H1 (cell line): ENCODE data around the gene ITPKB. TPM values are rescaled to one million over a fixed set of nuclear protein-coding genes. Genes with fewer than 3 reads are reported as not detected.

Source experiments
- CTCF ChIA-PET: fragments of 300-600 bp; sonication (Branson Sonifier 250); formaldehyde crosslinking; loops from one replicate; lab custom pipeline; 2021; ENCODE audit not compliant: partially characterized antibody; lab: Charles Lee
- POLR2A ChIA-PET: fragments of 300-600 bp; sonication (Branson Sonifier 250); formaldehyde crosslinking; loops from one replicate; lab custom pipeline; 2021; ENCODE audit warnings: inconsistent platforms; ENCODE audit not compliant: partially characterized antibody; lab: Charles Lee
- DNase-seq, 2 experiments: peaks; one replicate each; pipeline versions ENCODE4 v3.0.0 to v3.0.0-alpha.2; 2010 to 2022; ENCODE audit warnings: low spot score in 2 of 2, low read depth in 1 of 2, mixed read lengths in 1 of 2
- FAIRE-seq: peaks from 2 replicates; lab custom pipeline; 2011; peaks lifted over from hg19 to GRCh38; lab: Jason Lieb, UNC
- H2AFZ ChIP-seq: 2 replicates; pipeline ENCODE4 v1.8.1; 2012; ENCODE audit warnings: low read length, inconsistent platforms
- H2AK5ac ChIP-seq: 2 replicates; pipeline ENCODE4 v1.6.1; 2013; ENCODE audit warnings: low read depth, low read length
- H2BK120ac ChIP-seq: replicated peaks from 2 replicates; pipeline ENCODE3; 2013; ENCODE audit warnings: low read depth, low read length, inconsistent platforms
- H2BK12ac ChIP-seq: 2 replicates; pipeline ENCODE4 v1.6.1; 2013; ENCODE audit warnings: low read depth, low read length
- H2BK15ac ChIP-seq: 2 replicates; pipeline ENCODE4 v1.6.1; 2013; ENCODE audit warnings: low read length
- H2BK20ac ChIP-seq: 2 replicates; pipeline ENCODE4 v1.6.1; 2013; ENCODE audit warnings: low read length
- H2BK5ac ChIP-seq: 2 replicates; pipeline ENCODE4 v1.6.1; 2013; ENCODE audit warnings: low read depth, low read length
- H3K14ac ChIP-seq: 2 replicates; pipeline ENCODE4 v1.6.1; 2013; ENCODE audit warnings: inconsistent platforms; ENCODE audit not compliant: insufficient read length
- H3K18ac ChIP-seq: 2 replicates; pipeline ENCODE4 v1.6.1; 2013; ENCODE audit warnings: low read length; ENCODE audit errors: extremely low read depth
- H3K23ac ChIP-seq: 2 replicates; pipeline ENCODE4 v1.6.1; 2013; ENCODE audit warnings: inconsistent platforms; ENCODE audit not compliant: insufficient read length
- H3K23me2 ChIP-seq: 2 replicates; pipeline ENCODE4 v1.6.1; 2013; ENCODE audit warnings: low read depth, low read length
- H3K27ac ChIP-seq: 2 replicates; pipeline ENCODE4 v1.6.1; 2011; ENCODE audit warnings: low read depth, low read length, inconsistent platforms
- H3K27me3 ChIP-seq, 4 experiments: replicated peaks in 1 of 4; 1 replicate in 1 of 4; 2 replicates in 3 of 4; pipeline versions ENCODE4 v1.6.1 to v1.8.1; 2011 to 2013; ENCODE audit warnings: low read length in 3 of 4, mild to moderate bottlenecking in 3 of 4, inconsistent platforms in 2 of 4, mixed read lengths in 2 of 4, moderate library complexity in 1 of 4; ENCODE audit not compliant: control insufficient read depth in 3 of 4, insufficient read depth in 3 of 4; ENCODE audit errors: extremely low read depth in 1 of 4
- H3K36me3 ChIP-seq, 4 experiments: 2 replicates each; pipeline versions ENCODE4 v1.6.1 to v1.8.1; 2011 to 2013; ENCODE audit warnings: mild to moderate bottlenecking in 4 of 4, low read length in 3 of 4, moderate library complexity in 2 of 4, control low read depth in 1 of 4, inconsistent platforms in 1 of 4; ENCODE audit not compliant: insufficient read depth in 4 of 4, control insufficient read depth in 2 of 4
- H3K4ac ChIP-seq: replicated peaks from 2 replicates; pipeline ENCODE3; 2013; ENCODE audit warnings: low read length, low read depth, mixed read lengths, inconsistent platforms; ENCODE audit not compliant: insufficient read length
- H3K4me1 ChIP-seq, 4 experiments: replicated peaks in 1 of 4; 1 replicate in 1 of 4; 2 replicates in 3 of 4; pipeline versions ENCODE4 v1.6.1 to v1.8.1; 2011 to 2013; ENCODE audit warnings: low read length in 3 of 4, inconsistent platforms in 2 of 4, mixed read lengths in 1 of 4; ENCODE audit not compliant: insufficient read depth in 4 of 4, control insufficient read depth in 3 of 4
- H3K4me2 ChIP-seq, 2 experiments: 2 replicates each; pipeline versions ENCODE4 v1.6.1 to v1.8.1; 2011 to 2013; ENCODE audit warnings: low read depth in 2 of 2, low read length in 2 of 2, control low read depth in 1 of 2, inconsistent platforms in 1 of 2, mild to moderate bottlenecking in 1 of 2; ENCODE audit not compliant: insufficient read depth in 1 of 2
- H3K4me3 ChIP-seq, 4 experiments: fragments of 200-600, 300-600 bp in 1 of 4; sonication (generic), shearing (Covaris generic), sonication (Bioruptor Twin) in 1 of 4; 2 replicates each; pipeline versions ENCODE4 v1.5.1 to v1.8.1; 2011 to 2016; ENCODE audit warnings: low read length in 4 of 4, low read depth in 3 of 4, control low read depth in 2 of 4, inconsistent platforms in 2 of 4, mild to moderate bottlenecking in 2 of 4, mixed read lengths in 1 of 4, moderate library complexity in 1 of 4; ENCODE audit not compliant: insufficient read depth in 2 of 4; ENCODE audit errors: extremely low read depth in 1 of 4
- H3K56ac ChIP-seq: replicated peaks from 2 replicates; pipeline ENCODE3; 2013; ENCODE audit warnings: low read depth, mild to moderate bottlenecking, mixed read lengths, low read length, inconsistent platforms; ENCODE audit not compliant: insufficient read length
- H3K79me1 ChIP-seq: 2 replicates; pipeline ENCODE4 v1.6.1; 2013; ENCODE audit warnings: low read depth, low read length, control low read depth
- H3K79me2 ChIP-seq, 2 experiments: 2 replicates each; pipeline versions ENCODE4 v1.6.1 to v1.8.1; 2012 to 2013; ENCODE audit warnings: low read length in 2 of 2, mild to moderate bottlenecking in 2 of 2, inconsistent platforms in 1 of 2; ENCODE audit not compliant: insufficient read depth in 2 of 2, control insufficient read depth in 1 of 2
- H3K9ac ChIP-seq, 4 experiments: replicated peaks in 1 of 4; 1 replicate in 1 of 4; 2 replicates in 3 of 4; pipeline versions ENCODE4 v1.6.1 to v1.8.1; 2011 to 2013; ENCODE audit warnings: low read depth in 3 of 4, low read length in 3 of 4, control low read depth in 2 of 4, mild to moderate bottlenecking in 2 of 4, moderate library complexity in 2 of 4, inconsistent platforms in 1 of 4; ENCODE audit errors: extremely low read depth in 1 of 4
- H3K9me3 ChIP-seq, 2 experiments: 2 replicates each; pipeline versions ENCODE4 v1.6.1 to v1.8.1; 2012 to 2013; ENCODE audit warnings: mild to moderate bottlenecking in 2 of 2, moderate library complexity in 2 of 2, control low read depth in 1 of 2, inconsistent platforms in 1 of 2, low read depth in 1 of 2, low read length in 1 of 2, mixed read lengths in 1 of 2; ENCODE audit not compliant: insufficient read depth in 2 of 2
- H4K20me1 ChIP-seq, 2 experiments: replicated peaks in 1 of 2; 2 replicates each; pipeline versions ENCODE3 to v1.8.1; 2011 to 2013; ENCODE audit warnings: inconsistent platforms in 2 of 2, low read length in 2 of 2, mild to moderate bottlenecking in 1 of 2; ENCODE audit not compliant: insufficient read depth in 2 of 2, control insufficient read depth in 1 of 2
- H4K5ac ChIP-seq: 2 replicates; pipeline ENCODE4 v1.6.1; 2013; ENCODE audit warnings: low read length, low read depth, mixed read lengths, inconsistent platforms; ENCODE audit not compliant: insufficient read length
- H4K8ac ChIP-seq: 2 replicates; pipeline ENCODE4 v1.8.0; 2013; ENCODE audit warnings: mild to moderate bottlenecking, moderate library complexity, low read length, inconsistent platforms; ENCODE audit not compliant: insufficient read depth; ENCODE audit errors: extremely low read depth
- H4K91ac ChIP-seq: replicated peaks from 2 replicates; pipeline ENCODE3; 2013; ENCODE audit warnings: low read length, mixed read lengths, inconsistent platforms; ENCODE audit not compliant: insufficient read length
- CREB1 ChIP-seq: IDR thresholded peaks from 2 replicates; pipeline ENCODE4 v1.6.1; 2012; ENCODE audit warnings: inconsistent platforms
- RFX5 ChIP-seq: IDR thresholded peaks from 2 replicates; pipeline ENCODE4 v1.6.1; 2011; ENCODE audit warnings: low read depth, low read length, improper control_type of control experiment, borderline replicate concordance
- TEAD4 ChIP-seq: IDR thresholded peaks from 2 replicates; pipeline ENCODE4 v1.6.1; 2012; ENCODE audit warnings: low read depth, low read length, inconsistent platforms, mixed read lengths
- WGBS, 2 experiments: shearing (Covaris generic) in 1 of 2; methylation state at CpG; one replicate each; pipeline versions ENCODE4 v1.1.6 to v1.1.7; 2013 to 2015; ENCODE audit warnings: low lambda C conversion rate in 2 of 2, mixed read lengths in 2 of 2, inconsistent platforms in 1 of 2, low coverage in 1 of 2, missing lambda C conversion rate in 1 of 2; ENCODE audit not compliant: insufficient replicate concordance in 2 of 2, insufficient coverage in 1 of 2, insufficient read length in 1 of 2; ENCODE audit errors: extremely low coverage in 1 of 2, missing lambda C conversion rate in 1 of 2; 5-methylcytosine and 5-hydroxymethylcytosine counted together
- polyA plus RNA-seq, 7 experiments: library from polyadenylated mRNA; depleted of rRNA in 3 of 7; stranded (reverse) in 5 of 7; unstranded in 2 of 7; fragments of >200 nt in 5 of 7; fragments of 200-250 nt in 2 of 7; gene quantifications; 1 replicate in 5 of 7; 2 replicates in 1 of 7; 4 replicates in 1 of 7; pipeline versions ENCODE4 v1.2.1 to v1.2.3, GENCODE V29; 2011 to 2013; ENCODE audit warnings: missing spikeins in 2 of 7, mixed read lengths in 2 of 7
- total RNA-seq: library from RNA; stranded (reverse); fragmentation: NEBNext Ultra II Directional; extraction: Animal tissue kit (Norgen Biotek cat#: 25700); gene quantifications from 2 replicates; pipeline ENCODE4 v1.2.1, GENCODE V29; 2021

The ITPKB gene
- total and polyA plus RNA-seq, 2 of the 8 experiments (the other 6 are each of a cell fraction or from before 2014, with no cell fraction given), result 1.7 to 4.8 TPM

DNA sequence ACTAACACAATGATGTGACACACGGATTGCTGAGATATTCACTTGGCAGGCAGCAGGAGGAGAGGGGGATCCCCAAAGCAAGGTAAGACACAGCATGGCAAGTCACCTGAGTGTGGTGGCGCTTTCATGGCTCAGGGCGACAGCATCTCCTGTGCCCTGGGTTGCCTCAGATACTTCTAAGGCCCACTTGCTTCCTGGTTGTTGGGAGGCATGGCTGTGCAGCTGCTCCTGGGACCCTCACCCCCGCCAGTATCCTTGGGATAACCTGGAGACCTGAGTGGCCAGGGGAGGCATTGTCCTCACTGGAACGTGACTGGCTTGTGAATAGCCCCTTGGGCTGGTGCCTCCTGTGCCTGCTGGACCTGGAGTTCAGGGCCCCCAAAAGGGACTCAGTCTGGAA lies 120.7 kb downstream of the ITPKB start:
- no peak overlapping the region for H4K91ac ChIP-seq
- no peak overlapping the region for H4K5ac ChIP-seq
- H3K56ac ChIP-seq, result no peak overlapping the region
- H2AFZ ChIP-seq, result no peak overlapping the region
- H2BK5ac ChIP-seq, result no peak overlapping the region
- no peaks in the 10 kb centered on the region for H3K79me1 ChIP-seq
- H3K18ac ChIP-seq, result no peak overlapping the region
- H3K9me3 ChIP-seq, result no peaks in the 10 kb centered on the region
- no peak overlapping the region for H3K27ac ChIP-seq
- ChIA-PET POLR2A (no interaction called here), CTCF (interaction anchor here (1.3 kb wide), 1 partner anchor 10 kb away, joined by 11 read pairs; no protein-coding TSS in a partner anchor)
- no peaks in the 10 kb centered on the region for H3K4me1 ChIP-seq
- H3K4me2 ChIP-seq, result no peak overlapping the region
- no peaks in the 10 kb centered on the region for H3K27me3 ChIP-seq
- FAIRE-seq (no peak), DNase-seq (no peak)
- no peak overlapping the region for H3K4me3 ChIP-seq
- H2BK15ac ChIP-seq, result no peak overlapping the region
- H4K20me1 ChIP-seq, result no peaks in the 10 kb centered on the region
- H3K23me2 ChIP-seq, result no peaks in the 10 kb centered on the region
- 88% methylated on average over 5 of the region's 5 CpGs; no CpG with 5 or more reads in 1 of the 2 experiments for WGBS, 2 experiments
- no peak overlapping the region for H2BK20ac ChIP-seq
- H2BK120ac ChIP-seq, result no peak overlapping the region
- no peak overlapping the region for H3K9ac ChIP-seq
- no peak overlapping the region for H4K8ac ChIP-seq
- H2AK5ac ChIP-seq, result no peak overlapping the region
- H3K23ac ChIP-seq, result no peak overlapping the region
- no peak overlapping the region for H3K4ac ChIP-seq
- H3K14ac ChIP-seq, result no peak overlapping the region
- H3K79me2 ChIP-seq, result no peaks in the 10 kb centered on the region
- no peak overlapping the region for H2BK12ac ChIP-seq
- TF ChIP-seq RFX5, result no peak
- no peak for TF ChIP-seq CREB1
- TF ChIP-seq TEAD4, result no peak
- no peaks in the 10 kb centered on the region for H3K36me3 ChIP-seq
